ENCODE measurements around the gene SIAH1. TPM values are rescaled to one million over a fixed set of nuclear protein-coding genes. Genes with fewer than 3 reads are reported as not detected.
"Not testable (repeated sequence)": the region's sequence is repeated elsewhere in the genome, so short reads cannot be mapped to it uniquely, and the experiment has no call there.

The SIAH1 gene
- total and polyA plus RNA-seq, 8 donors, result 10.9 to 77.7 (median 21.4) TPM

GRCh38 chr16:48317614-48318315 is 67.4 kb downstream of the SIAH1 start:
- H3K27ac ChIP-seq, result peak overlapping the region in 2 of 5 donors; percentile 18 to 47
- WGBS, 5 donors, result 54 to 79% (median 69%) methylated on average over 2 of the region's 2 CpGs
- intact Hi-C loops (cut with DNase I; ENCODE audit: low total_unique reads), result no loop called here

GRCh38 chr16:48317026-48317425 is 68.2 kb downstream of the SIAH1 start:
- no peak for TF ChIP-seq POLR2A (IDR thresholded peaks at IDR 0.05)
- no peak for TF ChIP-seq POLR2AphosphoS5 (IDR thresholded peaks at IDR 0.05)
- no peak for TF ChIP-seq EP300 (IDR thresholded peaks at IDR 0.05)
- no peak for TF ChIP-seq CTCF (IDR thresholded peaks at IDR 0.05)
- H3K4me1 ChIP-seq, result peaks cover 11 to 33% (median 23%) of the 10 kb centered on the region in 4 donors
- 80 to 100% (median 96%) methylated on average over 1 of the region's 1 CpG for WGBS, 5 donors
- no peak for DNase-seq
- H3K9me3 ChIP-seq, result peaks cover 0 to 10% (median 5%) of the 10 kb centered on the region in 4 donors
- intact Hi-C loops (cut with DNase I; ENCODE audit: low total_unique reads), result no loop called here
- peaks cover 4 to 32% (median 13%) of the 10 kb centered on the region in 4 donors for H3K36me3 ChIP-seq
- H3K27ac ChIP-seq, result no peak overlapping the region
- no peaks in the 10 kb centered on the region for H3K27me3 ChIP-seq
- no peak overlapping the region for H3K4me3 ChIP-seq

More at GRCh38 chr16:48317614-48318315, 67.4 kb downstream of the SIAH1 start:
- H3K9me3 ChIP-seq, result peaks cover 0 to 8% (median 4%) of the 10 kb centered on the region in 4 donors
- no peak overlapping the region for H3K4me3 ChIP-seq
- no peaks in the 10 kb centered on the region for H3K27me3 ChIP-seq
- peaks cover 11 to 33% (median 23%) of the 10 kb centered on the region in 4 donors for H3K4me1 ChIP-seq
- TF ChIP-seq POLR2AphosphoS5 (IDR thresholded peaks at IDR 0.05), result no peak
- no peak for TF ChIP-seq CTCF (IDR thresholded peaks at IDR 0.05)
- TF ChIP-seq EP300 (IDR thresholded peaks at IDR 0.05), result no peak
- TF ChIP-seq POLR2A (IDR thresholded peaks at IDR 0.05), result no peak
- H3K36me3 ChIP-seq, result peaks cover 0 to 33% (median 15%) of the 10 kb centered on the region in 4 donors
- DNase-seq, result no peak

GRCh38 chr16:48313905-48314304 is 71.3 kb downstream of the SIAH1 start:
- intact Hi-C loops (cut with DNase I; ENCODE audit: low total_unique reads); DNase-seq; H3K4me3 ChIP-seq; H3K27ac ChIP-seq; H3K27me3 ChIP-seq: not testable (repeated sequence)
- Histone ChIP-seq H3K36me3 (peaks cover 6 to 55% (median 39%) of the 10 kb centered on the region in 4 donors), H3K9me3 (peaks cover 3 to 37% (median 22%) of the 10 kb centered on the region in 4 donors), H3K4me1 (peaks cover 7 to 19% (median 13%) of the 10 kb centered on the region in 4 donors)
- 95 to 99% (median 98%) methylated on average over 3 of the region's 3 CpGs for WGBS, 5 donors

GRCh38 chr16:48310908-48311641 is 74.1 kb downstream of the SIAH1 start:
- TF ChIP-seq CTCF (IDR thresholded peaks at IDR 0.05) (no peak), POLR2AphosphoS5 (IDR thresholded peaks at IDR 0.05) (no peak), POLR2A (IDR thresholded peaks at IDR 0.05) (no peak), EP300 (IDR thresholded peaks at IDR 0.05) (no peak)
- Histone ChIP-seq H3K36me3 (peaks cover 22 to 82% (median 67%) of the 10 kb centered on the region in 4 donors), H3K4me3 (no peak overlapping the region), H3K4me1 (no peaks in the 10 kb centered on the region), H3K9me3 (peaks cover 6 to 47% (median 27%) of the 10 kb centered on the region in 4 donors), H3K27ac (no peak overlapping the region), H3K27me3 (no peaks in the 10 kb centered on the region)
- no peak for DNase-seq
- 96 to 99% (median 98%) methylated on average over 4 of the region's 4 CpGs for WGBS, 5 donors
- intact Hi-C loops (cut with DNase I; ENCODE audit: low total_unique reads), result no loop called here

Small RNA genes lying within 50 kb of the gene (small RNA-seq; reads per million reads assigned to genes)
- 0 reads per million in 4 donors for gene RF00017

Other genes starting within 250 kb of the SIAH1 start
- under 1 TPM in 1 of 5 donors, not detected in 4; 0.18 TPM for gene ABCC12, start 229.4 kb downstream of the SIAH1 start, total RNA-seq
- gene ABCC12, start 229.4 kb downstream of the SIAH1 start, polyA plus RNA-seq, result under 1 TPM in 1 of 3 donors, not detected in 2; 0.13 TPM
- gene LONP2, start 141.1 kb downstream of the SIAH1 start, total RNA-seq, result 100 to 1,000 TPM in 1 of 5 donors, 10 to 100 TPM in 4; 24.6 to 140 (median 37.3) TPM
- gene LONP2, start 141.1 kb downstream of the SIAH1 start, polyA plus RNA-seq, result 10 to 100 TPM; 13.0 to 23.0 (median 13.9) TPM
- gene ABCC11, start 137.9 kb downstream of the SIAH1 start, total RNA-seq, result under 1 TPM in 1 of 5 donors, not detected in 4; 0.73 TPM
- under 1 TPM in 1 of 3 donors, not detected in 2; 0.03 TPM for gene ABCC11, start 137.9 kb downstream of the SIAH1 start, polyA plus RNA-seq
- 10 to 100 TPM in 4 of 5 donors, 1 to 10 TPM in 1; 6.4 to 54.3 (median 40.6) TPM for gene N4BP1, start 224.8 kb upstream of the SIAH1 start, total RNA-seq
- 1 to 10 TPM; 6.7 to 8.5 (median 7.6) TPM for gene N4BP1, start 224.8 kb upstream of the SIAH1 start, polyA plus RNA-seq

Measured in stomach (tissue), 9 donors.